ENCODE measurements around the gene PLXDC2. TPM values are rescaled to one million over a fixed set of nuclear protein-coding genes. Genes with fewer than 3 reads are reported as not detected.

The PLXDC2 gene
- total RNA-seq, 1 donor from 2014 or later, result 94.1 TPM

DNA sequence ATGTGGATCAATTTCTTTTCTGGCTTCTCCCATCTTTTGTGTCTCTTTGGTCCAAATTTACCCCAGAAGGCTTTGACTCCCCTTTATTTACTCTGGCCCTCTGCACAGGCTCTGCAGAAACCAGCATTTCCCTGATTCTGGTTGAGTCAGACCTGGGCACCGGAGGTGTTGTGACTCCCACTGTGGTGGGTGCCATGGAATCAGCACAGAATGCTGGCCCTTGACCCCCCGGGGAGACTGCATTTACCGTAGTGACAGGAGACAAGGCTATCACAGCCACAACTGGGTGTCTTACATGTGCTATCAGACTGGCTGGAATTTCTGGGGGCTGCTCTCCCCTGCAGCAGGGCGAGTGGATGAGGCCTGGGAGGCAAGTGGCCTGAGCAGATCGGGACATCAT is 37.6 kb downstream of the PLXDC2 start:
- no peak for DNase-seq (ENCODE audit: low spot score in 2 of 2)
- Histone ChIP-seq H3K27me3 (no peaks in the 10 kb centered on the region), H3K4me3 (no peak overlapping the region), H3K4me1 (peaks cover 0 to 18% of the 10 kb centered on the region in 2 donors), H3K27ac (peak overlapping the region; percentile 55 to 68), H3K36me3 (no peaks in the 10 kb centered on the region), H3K9me3 (no peaks in the 10 kb centered on the region)
- intact Hi-C loops (cut with DNase I), result no loop called here
- TF ChIP-seq, protein P1, sequence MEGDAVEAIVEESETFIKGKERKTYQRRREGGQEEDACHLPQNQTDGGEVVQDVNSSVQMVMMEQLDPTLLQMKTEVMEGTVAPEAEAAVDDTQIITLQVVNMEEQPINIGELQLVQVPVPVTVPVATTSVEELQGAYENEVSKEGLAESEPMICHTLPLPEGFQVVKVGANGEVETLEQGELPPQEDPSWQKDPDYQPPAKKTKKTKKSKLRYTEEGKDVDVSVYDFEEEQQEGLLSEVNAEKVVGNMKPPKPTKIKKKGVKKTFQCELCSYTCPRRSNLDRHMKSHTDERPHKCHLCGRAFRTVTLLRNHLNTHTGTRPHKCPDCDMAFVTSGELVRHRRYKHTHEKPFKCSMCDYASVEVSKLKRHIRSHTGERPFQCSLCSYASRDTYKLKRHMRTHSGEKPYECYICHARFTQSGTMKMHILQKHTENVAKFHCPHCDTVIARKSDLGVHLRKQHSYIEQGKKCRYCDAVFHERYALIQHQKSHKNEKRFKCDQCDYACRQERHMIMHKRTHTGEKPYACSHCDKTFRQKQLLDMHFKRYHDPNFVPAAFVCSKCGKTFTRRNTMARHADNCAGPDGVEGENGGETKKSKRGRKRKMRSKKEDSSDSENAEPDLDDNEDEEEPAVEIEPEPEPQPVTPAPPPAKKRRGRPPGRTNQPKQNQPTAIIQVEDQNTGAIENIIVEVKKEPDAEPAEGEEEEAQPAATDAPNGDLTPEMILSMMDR (IDR thresholded peaks at IDR 0.05), result no peak

DNA sequence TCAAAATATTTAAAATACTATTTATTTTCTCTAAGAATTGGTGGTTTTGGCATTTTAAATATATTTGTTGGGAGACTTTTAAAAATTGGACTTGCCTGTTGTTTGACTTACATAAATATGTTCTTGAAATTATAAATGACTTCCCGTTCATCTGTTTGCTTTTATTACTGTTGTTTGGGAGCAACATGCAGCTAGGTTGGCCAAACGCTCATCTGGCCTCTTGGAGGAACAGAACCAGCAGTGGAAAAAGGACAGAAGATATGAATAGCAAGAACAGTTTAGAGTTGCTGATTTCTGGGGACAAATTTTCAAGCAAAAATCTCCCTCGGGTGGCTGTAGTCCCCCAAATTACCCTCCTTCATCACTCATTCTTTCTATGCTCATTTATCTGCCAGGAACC is 41.6 kb downstream of the PLXDC2 start:
- no peaks in the 10 kb centered on the region for H3K9me3 ChIP-seq
- DNase-seq (ENCODE audit: low spot score in 2 of 2), result no peak
- no peak overlapping the region for H3K27ac ChIP-seq
- intact Hi-C loops (cut with DNase I), result no loop called here
- peaks cover 0 to 22% of the 10 kb centered on the region in 2 donors for H3K4me1 ChIP-seq
- H3K27me3 ChIP-seq, result no peaks in the 10 kb centered on the region
- TF ChIP-seq, protein P1 (IDR thresholded peaks at IDR 0.05), result no peak
- no peak overlapping the region for H3K4me3 ChIP-seq
- no peaks in the 10 kb centered on the region for H3K36me3 ChIP-seq

DNA sequence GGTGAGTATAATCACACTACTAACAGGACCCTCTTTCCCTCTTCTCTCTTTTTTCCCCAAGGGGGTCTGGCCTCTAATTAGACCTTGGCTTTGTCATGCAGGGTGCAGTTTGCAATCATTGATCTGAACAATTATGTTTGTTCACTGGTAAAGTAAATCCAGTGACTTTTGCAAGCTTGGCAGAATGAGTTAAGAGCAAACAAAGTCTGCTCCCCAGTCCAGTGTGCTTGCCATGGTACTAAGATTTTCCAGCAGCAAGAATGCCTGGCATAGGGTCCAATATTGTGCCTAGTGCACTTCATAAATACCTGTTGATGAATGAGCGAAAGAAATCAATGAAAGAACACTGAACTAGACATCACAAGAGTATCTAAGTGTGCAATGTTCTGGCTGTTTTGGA is 43.9 kb downstream of the PLXDC2 start:
- no peaks in the 10 kb centered on the region for H3K9me3 ChIP-seq
- H3K36me3 ChIP-seq, result no peaks in the 10 kb centered on the region
- H3K4me1 ChIP-seq, result peaks cover 0 to 11% of the 10 kb centered on the region in 2 donors
- TF ChIP-seq, protein P1 (IDR thresholded peaks at IDR 0.05), result no peak
- H3K27ac ChIP-seq, result no peak overlapping the region
- no peak overlapping the region for H3K4me3 ChIP-seq
- no peaks in the 10 kb centered on the region for H3K27me3 ChIP-seq
- intact Hi-C loops (cut with DNase I), result no loop called here
- DNase-seq (ENCODE audit: low spot score in 2 of 2), result no peak

DNA sequence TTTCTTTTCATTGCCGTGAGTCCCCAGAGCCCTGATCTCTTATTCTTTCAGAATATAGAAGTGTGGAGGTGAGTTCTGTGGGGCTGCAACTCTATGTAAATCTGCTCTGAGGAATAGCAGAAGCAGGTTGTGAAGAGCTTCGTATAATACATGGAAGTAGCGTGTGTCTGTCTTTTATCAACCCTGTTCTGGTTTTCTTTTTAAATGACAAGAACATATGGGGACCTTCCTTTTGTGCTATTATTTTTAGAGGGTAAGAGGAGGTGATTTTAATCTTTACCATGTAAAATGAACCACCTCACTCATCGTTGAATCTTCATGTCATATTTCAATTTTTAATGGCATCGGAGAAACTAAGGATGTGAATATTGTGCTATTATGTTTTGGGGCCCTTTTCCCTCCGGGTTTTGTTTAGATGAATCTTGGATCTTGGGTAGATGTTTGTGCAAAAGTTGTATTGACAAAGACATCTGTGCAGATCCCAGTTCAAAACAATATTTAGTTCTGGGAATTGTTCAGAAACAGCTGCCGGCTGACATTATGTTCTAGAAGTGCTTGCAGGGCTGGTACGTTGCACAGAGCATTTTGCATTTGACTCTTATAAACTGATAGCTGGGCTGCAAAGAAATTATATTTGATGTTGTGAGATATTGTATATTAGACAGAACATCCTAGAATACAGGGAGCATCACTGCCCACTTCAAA is 46.7 kb downstream of the PLXDC2 start:
- Histone ChIP-seq H3K27me3 (no peaks in the 10 kb centered on the region), H3K9me3 (no peaks in the 10 kb centered on the region), H3K36me3 (no peaks in the 10 kb centered on the region), H3K4me1 (peaks cover 0 to 10% of the 10 kb centered on the region in 2 donors), H3K4me3 (no peak overlapping the region), H3K27ac (no peak overlapping the region)
- no peak for DNase-seq (ENCODE audit: low spot score in 2 of 2)
- intact Hi-C loops (cut with DNase I), result no loop called here
- TF ChIP-seq, protein P1 (IDR thresholded peaks at IDR 0.05), result no peak

DNA sequence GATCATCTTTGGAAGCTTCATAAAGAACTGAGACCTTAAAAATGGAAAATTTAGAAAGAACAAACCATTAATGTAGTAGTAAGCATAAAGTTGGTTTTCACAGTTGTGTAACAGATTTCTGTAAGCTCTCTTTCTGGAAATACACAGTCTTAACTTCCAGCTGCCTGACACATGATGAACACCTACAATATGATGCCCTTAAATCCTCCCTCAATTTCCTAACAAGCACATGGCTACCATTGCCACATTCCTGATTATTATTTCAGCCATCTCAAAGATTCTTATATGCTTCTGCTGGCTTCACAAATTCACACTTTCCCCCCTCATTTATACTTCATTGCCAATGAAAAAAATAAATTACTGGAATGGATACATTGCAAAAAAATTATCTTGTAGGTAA is 49.4 kb downstream of the PLXDC2 start:
- no peak for DNase-seq (ENCODE audit: low spot score in 2 of 2)
- Histone ChIP-seq H3K4me3 (no peak overlapping the region), H3K36me3 (no peaks in the 10 kb centered on the region), H3K27me3 (no peaks in the 10 kb centered on the region), H3K9me3 (no peaks in the 10 kb centered on the region), H3K4me1 (peaks cover 0 to 2% of the 10 kb centered on the region in 2 donors), H3K27ac (no peak overlapping the region)
- TF ChIP-seq, protein P1 (IDR thresholded peaks at IDR 0.05), result no peak
- intact Hi-C loops (cut with DNase I), result no loop called here
